Ovary (tissue), 9 donors: ENCODE results near the gene SYN1. TPM values are rescaled to one million over a fixed set of nuclear protein-coding genes. Genes with fewer than 3 reads are reported as not detected.

ENCODE experiments used
- DNase-seq, 5 donors: peaks; one replicate each; pipeline ENCODE4 v3.0.0-alpha.2; 2019 to 2020
- H3K27ac ChIP-seq, 2 donors: fragments of 200-600 bp; one replicate each; pipeline versions ENCODE4 v1.5.1 to v1.8.0; 2019 to 2022
- H3K27me3 ChIP-seq: fragments of 200-600 bp; one replicate; pipeline ENCODE4 v1.8.0; 2022
- H3K36me3 ChIP-seq: fragments of 200-600 bp; sonication (generic); one replicate; pipeline ENCODE4 v1.5.1; 2019
- H3K4me1 ChIP-seq: one replicate; pipeline ENCODE4 v1.8.1; 2013; ENCODE audit warnings: mild to moderate bottlenecking, moderate library complexity; ENCODE audit not compliant: insufficient read depth
- H3K4me3 ChIP-seq: fragments of 200-600 bp; sonication (generic); one replicate; pipeline ENCODE4 v1.5.1; 2017
- H3K9me3 ChIP-seq, 2 donors: fragments of 200-600 bp in 1 of 2; sonication (generic) in 1 of 2; one replicate each; pipeline versions ENCODE4 v1.5.1 to v1.8.1; 2013 to 2019; ENCODE audit warnings: mild to moderate bottlenecking in 1 of 2, moderate library complexity in 1 of 2
- CTCF ChIP-seq, 3 donors: fragments of 450-650 bp in 2 of 3; fragments of 200-600 bp in 1 of 3; IDR thresholded peaks; one replicate each; pipeline versions ENCODE4 v1.5.1 to v1.8.0; 2016 to 2022; ENCODE audit warnings: antibody characterized with exemption in 3 of 3, mild to moderate bottlenecking in 1 of 3
- EP300 ChIP-seq: sonication (generic); formaldehyde crosslinking; IDR thresholded peaks from one replicate; pipeline ENCODE4 v1.6.1; 2017; ENCODE audit warnings: antibody characterized with exemption
- POLR2A ChIP-seq: fragments of 450-650 bp; IDR thresholded peaks from one replicate; pipeline ENCODE4 v1.6.1; 2017; ENCODE audit warnings: antibody characterized with exemption, mild to moderate bottlenecking, moderate library complexity
- whole genome bisulfite sequencing, 3 donors: extraction: QIAGEN DNeasy Blood & Tissue Kit in 1 of 3; methylation state at CpG; one replicate each; pipeline versions ENCODE4 v1.1.5 to v1.1.7; 2013 to 2017; 5-methylcytosine and 5-hydroxymethylcytosine counted together
- intact Hi-C, 4 donors: fragments of 100-400 bp; cut with DNase I; formaldehyde crosslinking; loops; one replicate each; pipeline versions ENCODE4 v1.11.0 to v1.15.1; 2022 to 2023
- polyA plus RNA-seq, 2 donors: library from polyadenylated mRNA; stranded (reverse); fragments of 200-250 nt in 1 of 2; fragments of 350-450 nt in 1 of 2; fragmentation: Illumina TruSeq in 1 of 2; extraction: RNeasy Lipid Tissue Mini Kit (QIAGEN cat#74804) in 1 of 2; gene quantifications; one replicate each; pipeline ENCODE4 v1.2.3, GENCODE V29; 2013 to 2014
- total RNA-seq, 7 donors: library from RNA; depleted of rRNA in 2 of 7; stranded (reverse); fragments of >200 nt in 2 of 7; fragmentation: NEBNext Ultra II Directional in 3 of 7; extraction: Animal tissue kit (Norgen Biotek cat#: 25700) in 3 of 7; gene quantifications; one replicate each; pipeline versions ENCODE4 v1.1.0 to v1.2.4, GENCODE V29; 2016 to 2023
- donor health status: DM: no; HTN: no; CAD: no; lungs with moderate emphysema.
- donor health status: DM: no; HTN: no; CAD: no.
- donor health status: Bipolar disorder and iron deficiency.
- donor health status: DM: yes; HTN: yes; CAD: no.
- donor health status: DM: no; HTN: no; CAD: no.
- donor health status: DM: yes; HTN: yes; CAD: no.

Gene SYN1
- total and polyA plus RNA-seq, 9 donors, result 0.69 to 12.6 (median 2.4) TPM

GRCh38 chrX:47611926-47612325, 7.7 kb downstream of the SYN1 start:
- H3K27ac ChIP-seq, result no peak overlapping the region
- no peaks in the 10 kb centered on the region for H3K27me3 ChIP-seq
- intact Hi-C loops, result no loop called here
- whole genome bisulfite sequencing, 3 donors, result 70 to 86% (median 73%) methylated on average over 2 of the region's 2 CpGs
- no peaks in the 10 kb centered on the region for H3K36me3 ChIP-seq
- DNase-seq, result no peak
- no peaks in the 10 kb centered on the region for H3K9me3 ChIP-seq
- no peak overlapping the region for H3K4me3 ChIP-seq
- TF ChIP-seq EP300 (no peak), CTCF (IDR thresholded peaks at IDR 0.05) (no peak), POLR2A (no peak)
- H3K4me1 ChIP-seq, result no peaks in the 10 kb centered on the region

GRCh38 chrX:47611489-47611888, 8.2 kb downstream of the SYN1 start:
- DNase-seq, result no peak
- intact Hi-C loops, result no loop called here
- 65 to 80% (median 71%) methylated on average over 2 of the region's 2 CpGs for WGBS, 3 donors

GRCh38 chrX:47610511-47610910, 9.1 kb downstream of the SYN1 start:
- Histone ChIP-seq H3K4me3 (no peak overlapping the region), H3K9me3 (no peaks in the 10 kb centered on the region), H3K27me3 (no peaks in the 10 kb centered on the region), H3K27ac (no peak overlapping the region), H3K4me1 (no peaks in the 10 kb centered on the region), H3K36me3 (no peaks in the 10 kb centered on the region)
- WGBS, 3 donors, result 76 to 87% (median 80%) methylated on average over 4 of the region's 4 CpGs
- TF ChIP-seq EP300, result no peak
- DNase-seq, result no peak
- intact Hi-C loops, result no loop called here

More at GRCh38 chrX:47611489-47611888, 8.2 kb downstream of the SYN1 start:
- no peaks in the 10 kb centered on the region for H3K4me1 ChIP-seq
- H3K27ac ChIP-seq, result no peak overlapping the region
- no peaks in the 10 kb centered on the region for H3K9me3 ChIP-seq
- H3K4me3 ChIP-seq, result no peak overlapping the region
- no peak for TF ChIP-seq POLR2A
- H3K36me3 ChIP-seq, result no peaks in the 10 kb centered on the region
- H3K27me3 ChIP-seq, result no peaks in the 10 kb centered on the region

- DNase-seq, result peak in 1 of 5 donors; percentile 4
- Histone ChIP-seq H3K4me3 (no peak overlapping the region), H3K27me3 (no peaks in the 10 kb centered on the region), H3K27ac (no peak overlapping the region), H3K9me3 (no peaks in the 10 kb centered on the region), H3K4me1 (no peaks in the 10 kb centered on the region), H3K36me3 (no peaks in the 10 kb centered on the region)
- no peak for TF ChIP-seq CTCF (IDR thresholded peaks at IDR 0.05)
- TF ChIP-seq POLR2A, result no peak
- no peak for TF ChIP-seq EP300
- intact Hi-C loops, result no loop called here
- 76 to 81% (median 77%) methylated on average over 9 of the region's 9 CpGs for WGBS, 3 donors
These were observed 11.4 kb downstream of the SYN1 start for GRCh38 chrX:47608130-47608810.

GRCh38 chrX:47607091-47607490, 12.6 kb downstream of the SYN1 start:
- intact Hi-C loops, result no loop called here
- Histone ChIP-seq H3K9me3 (no peaks in the 10 kb centered on the region), H3K27me3 (no peaks in the 10 kb centered on the region), H3K36me3 (no peaks in the 10 kb centered on the region), H3K4me1 (no peaks in the 10 kb centered on the region), H3K4me3 (no peak overlapping the region), H3K27ac (no peak overlapping the region)
- DNase-seq, result no peak
- TF ChIP-seq CTCF (IDR thresholded peaks at IDR 0.05) (no peak), POLR2A (no peak), EP300 (no peak)
